ENCODE measurements around the gene CSF2RB. TPM values are rescaled to one million over a fixed set of nuclear protein-coding genes. Genes with fewer than 3 reads are reported as not detected.

CSF2RB gene
- total RNA-seq (2014; rRNA removed; shearing (Covaris generic)) (4.1 and 4.4 TPM in 2 replicates), polyA plus RNA-seq (2016; fragmentation: Nextera tagmentation; extraction: Ambion mirVana) (2.3 and 2.6 TPM in 2 replicates)

DNA sequence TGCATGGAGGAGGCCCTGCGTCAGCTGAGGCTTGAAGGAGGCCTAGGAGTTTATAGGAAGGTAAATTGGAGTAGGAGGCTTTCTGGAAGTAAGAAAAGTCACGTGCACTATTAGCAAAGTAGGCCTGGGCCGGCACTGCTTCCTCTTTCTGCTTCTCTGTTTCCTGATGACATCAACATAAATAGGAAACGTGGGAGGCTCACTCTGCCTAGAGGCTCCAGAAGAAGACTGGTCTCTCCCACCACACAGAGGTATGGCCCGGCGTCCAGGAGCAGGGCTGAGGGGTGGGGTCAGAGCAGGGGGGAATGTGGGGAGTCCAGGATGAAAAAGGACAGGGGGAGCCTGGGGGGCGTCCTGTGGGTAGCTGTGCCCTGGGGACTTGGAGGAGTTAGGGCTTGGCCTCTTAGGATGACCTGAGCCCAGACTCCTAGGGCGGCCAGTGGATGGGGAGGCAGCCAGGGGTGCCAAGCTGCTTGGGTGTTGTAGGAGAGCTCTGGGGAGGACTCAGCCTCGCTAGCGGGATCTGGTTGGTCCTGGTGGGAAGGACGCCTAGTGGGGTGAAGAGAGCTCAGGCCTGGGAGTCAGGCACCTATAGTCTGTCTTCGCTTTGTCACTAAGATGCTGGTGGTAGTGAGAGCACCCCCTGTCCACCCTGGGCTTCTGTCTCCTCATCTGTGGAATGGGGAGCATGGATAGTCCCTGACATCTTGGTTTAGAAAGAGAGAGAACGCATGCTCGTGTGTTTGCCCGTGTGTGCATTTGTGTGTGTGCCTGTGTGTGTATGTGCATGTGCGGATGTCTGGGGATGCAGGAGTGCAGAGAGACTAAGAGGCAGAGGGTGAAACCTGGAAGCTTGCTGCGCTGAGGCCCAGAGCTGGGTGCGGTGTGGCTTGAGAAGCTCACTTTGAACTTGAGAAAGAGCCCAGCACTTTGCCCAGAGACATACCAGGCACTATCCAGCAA lies at the start of gene CSF2RB:
CSF2RB (plus strand) TSS at position 202 of the 963 bp plus-strand sequence. CDS start 8,580 bp downstream, outside the sequence.
- no peaks in the 10 kb centered on the region for H3K79me2 ChIP-seq (ENCODE audit: insufficient read depth)
- no peaks in the 10 kb centered on the region for H3F3A ChIP-seq (ENCODE audit: insufficient read depth)
- H4K20me1 ChIP-seq (ENCODE audit: insufficient read depth), result no peaks in the 10 kb centered on the region
- no peak within 1 kb of the TSS for H3K4me3 ChIP-seq
- in situ Hi-C loops (cut with MboI), result no loop called here
- no peak within 1 kb of the TSS for H3K4me2 ChIP-seq (ENCODE audit: unreplicated experiment)
- no peaks in the 10 kb centered on the region for H3K9me3 ChIP-seq (ENCODE audit: low read depth)
- peaks cover 10% of the 10 kb centered on the region for H3K4me1 ChIP-seq (ENCODE audit: insufficient read depth)
- no peak within 1 kb of the TSS for H3K27ac ChIP-seq
- H3K27me3 ChIP-seq (replicated peaks; ENCODE audit: insufficient read depth), result peaks cover 34% of the 10 kb centered on the region
- no peak for DNase-seq
- WGBS, 2 experiments (ENCODE audit: low coverage in 1 of 2, low lambda C conversion rate in 2 of 2, missing lambda C conversion rate in 2 of 2), result 37 to 40% methylated on average over 17 to 18 of the region's 18 CpGs
- no peaks in the 10 kb centered on the region for H3K36me3 ChIP-seq (ENCODE audit: low read depth)
- no peak for TF ChIP-seq EZH2phosphoT487 (IDR thresholded peaks at IDR 0.05; ENCODE audit: insufficient read depth, low read depth)
- TF ChIP-seq EZH2 (IDR thresholded peaks at IDR 0.05; ENCODE audit: insufficient read depth, poor library complexity, severe bottlenecking), result no peak
- H3K9me2 ChIP-seq (ENCODE audit: insufficient read depth), result no peaks in the 10 kb centered on the region
- H3K9ac ChIP-seq, result no peak within 1 kb of the TSS
- H2AFZ ChIP-seq, result peak within 1 kb of the TSS; percentile 58

DNA sequence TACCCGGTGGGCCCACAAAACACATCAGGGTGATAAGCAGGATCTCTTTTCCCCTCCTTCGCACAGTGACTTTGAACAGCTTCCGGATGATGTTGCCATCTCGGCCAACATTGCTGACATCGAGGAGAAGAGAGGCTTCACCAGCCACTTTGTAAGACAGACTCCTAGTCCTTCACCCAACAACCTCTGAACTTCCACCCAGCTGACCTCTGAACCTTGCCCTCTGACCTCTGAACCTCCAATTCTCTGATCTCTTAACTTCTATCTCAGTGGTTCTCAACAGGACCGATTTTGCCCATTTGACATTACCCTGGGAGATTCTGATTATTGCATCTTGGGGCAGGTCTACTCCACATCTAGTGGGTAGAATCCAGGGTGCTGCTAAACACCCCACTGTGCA lies 49.4 kb upstream of the CSF2RB start:
- no peaks in the 10 kb centered on the region for H3F3A ChIP-seq (ENCODE audit: insufficient read depth)
- TF ChIP-seq EZH2phosphoT487 (IDR thresholded peaks at IDR 0.05; ENCODE audit: insufficient read depth, low read depth), result no peak
- TF ChIP-seq EZH2 (IDR thresholded peaks at IDR 0.05; ENCODE audit: insufficient read depth, poor library complexity, severe bottlenecking), result no peak
- peaks cover 11% of the 10 kb centered on the region for H3K27me3 ChIP-seq (replicated peaks; ENCODE audit: insufficient read depth)
- H3K9me3 ChIP-seq (ENCODE audit: low read depth), result no peaks in the 10 kb centered on the region
- no peak for DNase-seq
- no peak overlapping the region for H3K4me3 ChIP-seq
- H2AFZ ChIP-seq, result no peak overlapping the region
- H4K20me1 ChIP-seq (ENCODE audit: insufficient read depth), result no peaks in the 10 kb centered on the region
- no peaks in the 10 kb centered on the region for H3K4me1 ChIP-seq (ENCODE audit: insufficient read depth)
- H3K27ac ChIP-seq, result no peak overlapping the region
- no peaks in the 10 kb centered on the region for H3K79me2 ChIP-seq (ENCODE audit: insufficient read depth)
- 64 to 66% methylated on average over 6 of the region's 6 CpGs for WGBS, 2 experiments (ENCODE audit: low coverage in 1 of 2, low lambda C conversion rate in 2 of 2, missing lambda C conversion rate in 2 of 2)
- no peaks in the 10 kb centered on the region for H3K9me2 ChIP-seq (ENCODE audit: insufficient read depth)
- H3K9ac ChIP-seq, result no peak overlapping the region
- H3K36me3 ChIP-seq (ENCODE audit: low read depth), result no peaks in the 10 kb centered on the region
- no peak overlapping the region for H3K4me2 ChIP-seq (ENCODE audit: unreplicated experiment)
- in situ Hi-C loops (cut with MboI), result loop anchor here (10.0 kb wide), 1 partner anchor 111 kb away; no protein-coding TSS in a partner anchor

DNA sequence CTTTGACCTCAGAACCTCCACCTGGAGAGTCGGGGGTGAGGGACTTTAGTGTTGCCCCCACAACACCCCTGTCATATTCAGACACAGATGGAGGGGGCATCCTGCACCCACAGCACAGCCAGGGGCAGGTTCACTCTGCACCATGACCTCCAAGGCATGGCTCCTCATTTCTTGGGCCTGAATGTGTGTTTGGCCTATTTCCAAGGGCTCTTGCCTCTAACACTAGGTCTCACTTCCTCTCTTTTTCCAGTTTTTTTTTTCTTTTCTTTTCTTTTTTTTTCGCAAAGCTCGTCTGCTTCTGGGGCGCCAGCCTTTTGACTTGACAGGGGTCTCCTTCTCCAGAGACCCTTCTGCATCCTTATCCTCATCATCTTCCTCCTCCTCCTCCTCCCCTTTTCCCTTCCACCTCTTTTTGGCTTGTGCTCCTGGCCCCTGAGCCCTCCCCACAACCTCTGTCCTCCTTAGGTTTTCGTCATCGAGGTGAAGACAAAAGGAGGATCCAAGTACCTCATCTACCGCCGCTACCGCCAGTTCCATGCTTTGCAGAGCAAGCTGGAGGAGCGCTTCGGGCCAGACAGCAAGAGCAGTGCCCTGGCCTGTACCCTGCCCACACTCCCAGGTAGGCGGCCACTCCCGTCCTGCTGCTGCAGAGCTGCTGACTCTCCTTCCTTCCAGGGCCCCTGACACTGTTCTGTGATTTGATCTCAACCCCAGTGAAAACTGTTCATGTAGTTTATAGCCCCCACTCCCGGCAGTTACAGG lies 48.8 kb upstream of the CSF2RB start:
- no peaks in the 10 kb centered on the region for H3K9me2 ChIP-seq (ENCODE audit: insufficient read depth)
- 67 to 68% methylated on average over 14 of the region's 14 CpGs for WGBS, 2 experiments (ENCODE audit: low coverage in 1 of 2, low lambda C conversion rate in 2 of 2, missing lambda C conversion rate in 2 of 2)
- H3K4me1 ChIP-seq (ENCODE audit: insufficient read depth), result no peaks in the 10 kb centered on the region
- no peaks in the 10 kb centered on the region for H4K20me1 ChIP-seq (ENCODE audit: insufficient read depth)
- no peaks in the 10 kb centered on the region for H3K79me2 ChIP-seq (ENCODE audit: insufficient read depth)
- no peaks in the 10 kb centered on the region for H3K36me3 ChIP-seq (ENCODE audit: low read depth)
- no peak overlapping the region for H3K4me2 ChIP-seq (ENCODE audit: unreplicated experiment)
- H3K27ac ChIP-seq, result no peak overlapping the region
- DNase-seq, result no peak
- H3K9ac ChIP-seq, result no peak overlapping the region
- H2AFZ ChIP-seq, result no peak overlapping the region
- peaks cover 8% of the 10 kb centered on the region for H3K27me3 ChIP-seq (replicated peaks; ENCODE audit: insufficient read depth)
- H3K9me3 ChIP-seq (ENCODE audit: low read depth), result no peaks in the 10 kb centered on the region
- no peak for TF ChIP-seq EZH2phosphoT487 (IDR thresholded peaks at IDR 0.05; ENCODE audit: insufficient read depth, low read depth)
- no peak for TF ChIP-seq EZH2 (IDR thresholded peaks at IDR 0.05; ENCODE audit: insufficient read depth, poor library complexity, severe bottlenecking)
- H3K4me3 ChIP-seq, result no peak overlapping the region
- no peaks in the 10 kb centered on the region for H3F3A ChIP-seq (ENCODE audit: insufficient read depth)
- in situ Hi-C loops (cut with MboI), result loop anchor here (10.0 kb wide), 1 partner anchor 110 kb away; no protein-coding TSS in a partner anchor

DNA sequence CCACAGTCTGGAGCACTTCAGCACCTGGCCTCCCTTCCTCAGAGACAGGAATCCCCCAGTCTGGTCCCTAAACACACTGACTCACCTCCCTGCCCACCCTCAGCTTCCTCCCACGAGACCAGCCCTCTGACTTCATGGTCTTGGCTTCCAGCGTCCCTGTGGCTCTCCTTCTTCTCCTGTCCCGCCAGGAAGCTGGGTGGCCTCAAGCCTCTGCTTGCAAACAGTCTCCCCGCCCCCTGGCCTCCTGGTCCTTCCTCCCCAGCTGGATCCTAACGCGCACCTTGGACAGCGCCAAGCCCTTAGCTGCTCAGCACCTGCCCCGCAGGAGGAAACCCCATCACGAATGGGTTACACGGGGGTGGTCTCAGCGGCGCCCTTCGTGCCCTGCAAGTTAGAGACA lies 48.1 kb upstream of the CSF2RB start:
- H3K4me2 ChIP-seq (ENCODE audit: unreplicated experiment), result no peak overlapping the region
- H3K36me3 ChIP-seq (ENCODE audit: low read depth), result no peaks in the 10 kb centered on the region
- H3K9me3 ChIP-seq (ENCODE audit: low read depth), result no peaks in the 10 kb centered on the region
- no peaks in the 10 kb centered on the region for H3F3A ChIP-seq (ENCODE audit: insufficient read depth)
- TF ChIP-seq EZH2phosphoT487 (IDR thresholded peaks at IDR 0.05; ENCODE audit: insufficient read depth, low read depth) (no peak), EZH2 (IDR thresholded peaks at IDR 0.05; ENCODE audit: insufficient read depth, poor library complexity, severe bottlenecking) (no peak)
- H3K27me3 ChIP-seq (replicated peaks; ENCODE audit: insufficient read depth), result peaks cover 8% of the 10 kb centered on the region
- no peaks in the 10 kb centered on the region for H4K20me1 ChIP-seq (ENCODE audit: insufficient read depth)
- in situ Hi-C loops (cut with MboI), result loop anchor here (10.0 kb wide), 1 partner anchor 109 kb away; no protein-coding TSS in a partner anchor
- no peaks in the 10 kb centered on the region for H3K4me1 ChIP-seq (ENCODE audit: insufficient read depth)
- no peak overlapping the region for H3K4me3 ChIP-seq
- DNase-seq, result peak; percentile 55
- WGBS, 2 experiments (ENCODE audit: low coverage in 1 of 2, low lambda C conversion rate in 2 of 2, missing lambda C conversion rate in 2 of 2), result 13 to 19% methylated on average over 13 of the region's 13 CpGs
- no peak overlapping the region for H3K9ac ChIP-seq
- no peak overlapping the region for H2AFZ ChIP-seq
- H3K9me2 ChIP-seq (ENCODE audit: insufficient read depth), result no peaks in the 10 kb centered on the region
- no peak overlapping the region for H3K27ac ChIP-seq
- no peaks in the 10 kb centered on the region for H3K79me2 ChIP-seq (ENCODE audit: insufficient read depth)
